SK-N-SH (cell line): ENCODE results near the gene AFMID. TPM values are rescaled to one million over a fixed set of nuclear protein-coding genes. Genes with fewer than 3 reads are reported as not detected.

Experiments
- CTCF ChIA-PET: fragments of 300-600, 350-600 bp; formaldehyde crosslinking; extraction: SDS; loops from one replicate; lab custom pipeline; 2021; lab: Yijun Ruan, JAX
- POLR2A ChIA-PET: fragments of 350-600 bp; sonication (Branson Sonifier 250); formaldehyde crosslinking; extraction: SDS; loops from one replicate; lab custom pipeline; 2020; ENCODE audit warnings: antibody characterized with exemption, inconsistent platforms; lab: Yijun Ruan, JAX
- DNase-seq: peaks from one replicate; pipeline ENCODE4 v3.0.0; 2012
- H2AFZ ChIP-seq: fragments of 200-600 bp; sonication (generic); 2 replicates; pipeline ENCODE4 v1.8.1; 2016; ENCODE audit warnings: antibody characterized with exemption, mild to moderate bottlenecking, low read depth
- H3F3A ChIP-seq: fragments of 200-600 bp; sonication (generic); replicated peaks from 2 replicates; pipeline ENCODE3; 2016; ENCODE audit warnings: antibody characterized with exemption, mild to moderate bottlenecking; ENCODE audit not compliant: insufficient read depth
- H3K27ac ChIP-seq, 2 experiments: fragments of 200-500 bp in 1 of 2; fragments of 200-600 bp in 1 of 2; sonication (Bioruptor generic) in 1 of 2; sonication (generic), shearing (Covaris generic) in 1 of 2; 2 replicates each; pipeline versions ENCODE4 v1.5.1 to v1.6.1; 2014 to 2016; ENCODE audit warnings: low read depth in 2 of 2, inconsistent platforms in 1 of 2, low read length in 1 of 2, mild to moderate bottlenecking in 1 of 2, mixed read lengths in 1 of 2
- H3K27me3 ChIP-seq: fragments of 200-600 bp; sonication (generic), shearing (Covaris generic); 2 replicates; pipeline ENCODE4 v1.6.1; 2016; ENCODE audit warnings: mixed run types; ENCODE audit not compliant: insufficient read depth
- H3K36me3 ChIP-seq, 2 experiments: fragments of 200-500 bp in 1 of 2; fragments of 200-600 bp in 1 of 2; sonication (Bioruptor generic) in 1 of 2; sonication (generic) in 1 of 2; replicated peaks in 1 of 2; 2 replicates each; pipeline versions ENCODE3 to v1.5.1; 2014 to 2016; ENCODE audit warnings: low read length in 1 of 2, mild to moderate bottlenecking in 1 of 2; ENCODE audit not compliant: insufficient read depth in 2 of 2, control insufficient read depth in 1 of 2
- H3K4me1 ChIP-seq, 2 experiments: fragments of 200-500 bp in 1 of 2; fragments of 200-600 bp in 1 of 2; sonication (Bioruptor generic) in 1 of 2; sonication (generic), shearing (Covaris generic) in 1 of 2; 2 replicates each; pipeline versions ENCODE4 v1.5.1 to v1.6.1; 2014 to 2016; ENCODE audit warnings: low read depth in 1 of 2, low read length in 1 of 2, mixed run types in 1 of 2; ENCODE audit not compliant: insufficient read depth in 2 of 2, control insufficient read depth in 1 of 2
- H3K4me2 ChIP-seq: fragments of 200-600 bp; sonication (generic), shearing (Covaris generic); 2 replicates; pipeline ENCODE4 v1.6.1; 2017; ENCODE audit warnings: mixed run types
- H3K4me3 ChIP-seq, 2 experiments: fragments of 200-500 bp in 1 of 2; fragments of 200-600 bp in 1 of 2; sonication (Bioruptor generic) in 1 of 2; sonication (generic), shearing (Covaris generic) in 1 of 2; 2 replicates each; pipeline versions ENCODE4 v1.5.1 to v1.8.1; 2014 to 2016; ENCODE audit warnings: low read depth in 2 of 2, inconsistent platforms in 1 of 2, low read length in 1 of 2, mild to moderate bottlenecking in 1 of 2, mixed read lengths in 1 of 2, moderate library complexity in 1 of 2
- H3K79me2 ChIP-seq: fragments of 200-600 bp; sonication (generic); 2 replicates; pipeline ENCODE4 v1.8.1; 2017; ENCODE audit warnings: mild to moderate bottlenecking; ENCODE audit not compliant: insufficient read depth
- H3K9ac ChIP-seq: fragments of 200-600 bp; sonication (generic); 2 replicates; pipeline ENCODE4 v1.6.1; 2017; ENCODE audit warnings: mixed run types
- H3K9me2 ChIP-seq: fragments of 200-600 bp; sonication (generic); 2 replicates; pipeline ENCODE4 v1.6.1; 2017; ENCODE audit warnings: mixed run types
- H3K9me3 ChIP-seq: fragments of 200-600 bp; sonication (generic); 2 replicates; pipeline ENCODE4 v1.6.1; 2017; ENCODE audit warnings: mixed run types, mild to moderate bottlenecking, moderate library complexity
- H4K20me1 ChIP-seq: fragments of 200-600 bp; sonication (generic); 2 replicates; pipeline ENCODE4 v1.6.1; 2017; ENCODE audit warnings: mild to moderate bottlenecking, mixed run types; ENCODE audit not compliant: insufficient read depth
- CTCF ChIP-seq: fragments of 200-600 bp; sonication (generic); IDR thresholded peaks from 2 replicates; pipeline ENCODE4 v1.6.1; 2017; ENCODE audit warnings: antibody characterized with exemption, mild to moderate bottlenecking, moderate library complexity
- FOSL2 ChIP-seq: IDR thresholded peaks from 2 replicates; pipeline ENCODE4 v1.4.0; 2012; ENCODE audit warnings: low read depth, mild to moderate bottlenecking, moderate library complexity, borderline replicate concordance
- GABPA ChIP-seq: IDR thresholded peaks from 2 replicates; pipeline ENCODE4 v1.4.0; 2012; ENCODE audit warnings: low read depth, mild to moderate bottlenecking
- JUND ChIP-seq: IDR thresholded peaks from 2 replicates; pipeline ENCODE4 v1.4.0; 2012
- MAX ChIP-seq: IDR thresholded peaks from 2 replicates; pipeline ENCODE4 v1.4.0; 2012; ENCODE audit warnings: low read depth
- MXI1 ChIP-seq: IDR thresholded peaks from 2 replicates; pipeline ENCODE4 v1.6.1; 2012; ENCODE audit warnings: mild to moderate bottlenecking, low read depth, low read length, improper control_type of control experiment
- NRF1 ChIP-seq: IDR thresholded peaks from 2 replicates; pipeline ENCODE4 v1.6.1; 2012; ENCODE audit warnings: low read depth, mild to moderate bottlenecking, low read length
- PBX3 ChIP-seq: IDR thresholded peaks from 2 replicates; pipeline ENCODE4; 2012
- RAD21 ChIP-seq: IDR thresholded peaks from 2 replicates; pipeline ENCODE4 v1.6.1; 2012; ENCODE audit warnings: mild to moderate bottlenecking, low read length
- SIN3A ChIP-seq: IDR thresholded peaks from 2 replicates; pipeline ENCODE4 v1.6.1; 2012; ENCODE audit warnings: low read depth, mild to moderate bottlenecking, low read length, moderate library complexity, borderline replicate concordance
- SMC3 ChIP-seq: IDR thresholded peaks from 2 replicates; pipeline ENCODE4 v1.6.1; 2012; ENCODE audit warnings: low read depth, low read length, improper control_type of control experiment
- TCF12 ChIP-seq: IDR thresholded peaks from 2 replicates; pipeline ENCODE4 v1.4.0; 2012
- YY1 ChIP-seq: IDR thresholded peaks from 2 replicates; pipeline ENCODE4 v1.4.0; 2012; ENCODE audit warnings: low read depth, mild to moderate bottlenecking
- WGBS: methylation state at CpG from one replicate; pipeline ENCODE4 v1.1.6; 2017; ENCODE audit warnings: low lambda C conversion rate; 5-methylcytosine and 5-hydroxymethylcytosine counted together
- polyA plus RNA-seq, 3 experiments: library from polyadenylated mRNA; depleted of rRNA; stranded (reverse); fragments of >200 nt; gene quantifications; 2 replicates each; pipeline ENCODE4 v1.2.3, GENCODE V29; 2012
- TF ChIP-seq, protein P1 (sequence below): fragments of 150-350 bp; IDR thresholded peaks from 2 replicates; pipeline ENCODE4 v1.6.1; 2016; ENCODE audit warnings: mild to moderate bottlenecking, low read depth, low read length
- TF ChIP-seq, protein P2 (sequence below): fragments of 150-350 bp; IDR thresholded peaks from 2 replicates; pipeline ENCODE4 v1.6.1; 2017; ENCODE audit warnings: antibody characterized with exemption, low read length, low read depth, borderline replicate concordance

The AFMID gene
- polyA plus RNA-seq, 1 of the 3 experiments (the other 2 are of a cell fraction), result 44.4 TPM

- Histone ChIP-seq H3K9me3 (no peaks in the 10 kb centered on the region), H4K20me1 (peaks cover 3% of the 10 kb centered on the region; the same call in 1 of the 2 replicates), H3K9ac (no peak overlapping the region), H3K79me2 (no peaks in the 10 kb centered on the region), H3K4me1 (peaks cover 5 to 8% of the 10 kb centered on the region in 2 experiments; a peak in 2 of 4 replicates), H3K4me2 (no peak overlapping the region), H2AFZ (no peak overlapping the region), H3F3A (peaks cover 6% of the 10 kb centered on the region), H3K36me3 (peaks cover 0 to 23% of the 10 kb centered on the region in 2 experiments), H3K27ac (no peak overlapping the region), H3K4me3 (no peak overlapping the region), H3K9me2 (no peaks in the 10 kb centered on the region), H3K27me3 (no peaks in the 10 kb centered on the region)
- TF ChIP-seq GABPA (no peak), FOSL2 (no peak)
- DNase-seq, result no peak
- POLR2A ChIA-PET, result interaction anchor here (1.2 to 1.4 kb wide), 3 partner anchors 9 to 59 kb away, joined by 3 to 5 read pairs (median 4); no protein-coding TSS in a partner anchor
- WGBS, result 93% methylated on average over 14 of the region's 14 CpGs
- CTCF ChIA-PET, result interaction anchor here (0.9 to 8.3 kb wide), 22 partner anchors 10 to 748 kb away, joined by 3 to 131 read pairs (median 10); partner anchors contain the start of genes AFMID and TK1
Observed at GRCh38 chr17:78175643-78175981, 11.6 kb upstream of the AFMID start.

GRCh38 chr17:78176548-78177025, 10.6 kb upstream of the AFMID start:
- H3K9me2 ChIP-seq, result no peaks in the 10 kb centered on the region
- H3K4me3 ChIP-seq, result peak overlapping the region in 1 of 2 experiments; percentile 25; a peak in 1 of 4 replicates
- TF ChIP-seq JUND, result no peak
- TF ChIP-seq SMC3, result peak; percentile 89
- peak; percentile 41; the same call in 1 of the 2 replicates for TF ChIP-seq MXI1
- TF ChIP-seq CTCF, result peak; percentile 93
- peak; percentile 74 for TF ChIP-seq RAD21
- H3K9ac ChIP-seq, result no peak overlapping the region
- no peak overlapping the region for H3K4me2 ChIP-seq
- peak; percentile 90 for DNase-seq
- H3K27me3 ChIP-seq, result no peaks in the 10 kb centered on the region
- ChIA-PET CTCF (interaction anchor here (0.6 to 8.3 kb wide), 47 partner anchors 9 to 749 kb away, joined by 3 to 131 read pairs (median 5); partner anchors contain the start of genes AFMID, C17orf99, TK1 and TMC6), POLR2A (interaction anchor here (0.5 to 1.3 kb wide), 4 partner anchors 13 to 85 kb away, joined by 3 to 5 read pairs (median 4); no protein-coding TSS in a partner anchor)
- H3K4me1 ChIP-seq, result peaks cover 5 to 8% of the 10 kb centered on the region in 2 experiments; a peak in 2 of 4 replicates
- H4K20me1 ChIP-seq, result no peaks in the 10 kb centered on the region
- 58% methylated on average over 14 of the region's 14 CpGs for WGBS
- H3F3A ChIP-seq, result peaks cover 6% of the 10 kb centered on the region
- H2AFZ ChIP-seq, result no peak overlapping the region
- H3K9me3 ChIP-seq, result no peaks in the 10 kb centered on the region
- no peaks in the 10 kb centered on the region; the same call in 1 of the 2 replicates for H3K79me2 ChIP-seq
- H3K27ac ChIP-seq, result no peak overlapping the region
- peaks cover 0 to 16% of the 10 kb centered on the region in 2 experiments for H3K36me3 ChIP-seq

DNA sequence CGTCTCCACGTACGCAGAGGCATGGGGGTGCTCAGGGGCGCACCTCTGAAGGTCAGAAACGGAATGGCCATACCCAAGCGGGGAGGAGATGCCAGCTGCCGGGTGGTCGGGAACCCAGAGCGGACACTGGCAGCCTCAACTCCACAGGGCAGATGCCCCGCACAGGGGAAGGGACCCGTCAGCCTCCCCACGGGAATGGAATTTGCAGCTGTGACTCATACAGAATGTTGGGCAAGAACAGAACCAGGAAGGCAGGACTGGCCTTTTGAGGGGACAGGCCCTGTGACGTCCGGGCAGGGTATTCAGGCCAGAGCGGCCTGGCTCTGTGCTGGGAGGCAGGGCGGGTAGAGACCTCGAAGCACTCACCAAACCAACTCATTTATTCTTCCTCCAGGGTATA, 7.8 kb upstream of the AFMID start:
- H3K36me3 ChIP-seq, result no peaks in the 10 kb centered on the region
- H4K20me1 ChIP-seq, result no peaks in the 10 kb centered on the region
- peaks cover 14% of the 10 kb centered on the region; the same call in 1 of the 2 replicates for H3K79me2 ChIP-seq
- POLR2A ChIA-PET, result no interaction called here
- H3K4me2 ChIP-seq, result no peak overlapping the region
- CTCF ChIA-PET, result interaction anchor here (1.0 to 1.7 kb wide), 5 partner anchors 10 to 94 kb away, joined by 3 to 7 read pairs (median 4); no protein-coding TSS in a partner anchor
- no peaks in the 10 kb centered on the region for H3K9me3 ChIP-seq
- H3K9ac ChIP-seq, result no peak overlapping the region
- TF ChIP-seq GABPA (no peak), NRF1 (no peak), SIN3A (no peak), PBX3 (no peak), TCF12 (no peak), MAX (0 out of 2 replicates have a peak, but pooled peaks have one; percentile 11), YY1 (no peak), FOSL2 (0 out of 2 replicates have a peak, but pooled peaks have one; percentile 18), JUND (no peak)
- TF ChIP-seq, protein P1, sequence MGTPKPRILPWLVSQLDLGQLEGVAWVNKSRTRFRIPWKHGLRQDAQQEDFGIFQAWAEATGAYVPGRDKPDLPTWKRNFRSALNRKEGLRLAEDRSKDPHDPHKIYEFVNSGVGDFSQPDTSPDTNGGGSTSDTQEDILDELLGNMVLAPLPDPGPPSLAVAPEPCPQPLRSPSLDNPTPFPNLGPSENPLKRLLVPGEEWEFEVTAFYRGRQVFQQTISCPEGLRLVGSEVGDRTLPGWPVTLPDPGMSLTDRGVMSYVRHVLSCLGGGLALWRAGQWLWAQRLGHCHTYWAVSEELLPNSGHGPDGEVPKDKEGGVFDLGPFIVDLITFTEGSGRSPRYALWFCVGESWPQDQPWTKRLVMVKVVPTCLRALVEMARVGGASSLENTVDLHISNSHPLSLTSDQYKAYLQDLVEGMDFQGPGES, result no peak
- TF ChIP-seq, protein P2, sequence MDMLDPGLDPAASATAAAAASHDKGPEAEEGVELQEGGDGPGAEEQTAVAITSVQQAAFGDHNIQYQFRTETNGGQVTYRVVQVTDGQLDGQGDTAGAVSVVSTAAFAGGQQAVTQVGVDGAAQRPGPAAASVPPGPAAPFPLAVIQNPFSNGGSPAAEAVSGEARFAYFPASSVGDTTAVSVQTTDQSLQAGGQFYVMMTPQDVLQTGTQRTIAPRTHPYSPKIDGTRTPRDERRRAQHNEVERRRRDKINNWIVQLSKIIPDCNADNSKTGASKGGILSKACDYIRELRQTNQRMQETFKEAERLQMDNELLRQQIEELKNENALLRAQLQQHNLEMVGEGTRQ, result no peak
- DNase-seq, result no peak
- whole genome bisulfite sequencing, result 87% methylated on average over 16 of the region's 17 CpGs
- H3K9me2 ChIP-seq, result no peaks in the 10 kb centered on the region
- H3K27me3 ChIP-seq, result no peaks in the 10 kb centered on the region
- H3K4me1 ChIP-seq, result peaks cover 0 to 5% of the 10 kb centered on the region in 2 experiments; a peak in 1 of 4 replicates
- H3K4me3 ChIP-seq, result no peak overlapping the region
- H3K27ac ChIP-seq, result no peak overlapping the region
- H2AFZ ChIP-seq, result no peak overlapping the region
- no peaks in the 10 kb centered on the region for H3F3A ChIP-seq
